Measurements from ENCODE around the gene MED16.

The MED16 gene

GRCh38 chr19:901216-902092 is 8.5 kb upstream of the MED16 start:
- H3K4me3 ChIP-seq: no peak overlapping the region
- H3K4me1 ChIP-seq: peaks cover 3 to 37% (median 27%) of the 10 kb centered on the region in 10 experiments
- 0 out of 22 replicates have a peak overlapping the region, but pooled peaks of 1 of the 11 experiments have one; percentile 3 for H3K27ac ChIP-seq
- H3K9ac ChIP-seq: no peak overlapping the region
- no peaks in the 10 kb centered on the region for H3K27me3 ChIP-seq
- peaks cover 23 to 75% (median 36%) of the 10 kb centered on the region in 11 experiments; a peak in 20 of 22 replicates for H3K36me3 ChIP-seq
- no peak for TF ChIP-seq Cebpa-rat (IDR thresholded peaks at IDR 0.05)
- no peak overlapping the region for H3K4me2 ChIP-seq
- peaks cover 45 to 95% (median 69%) of the 10 kb centered on the region in 11 experiments; a peak in 21 of 22 replicates for H4K20me1 ChIP-seq
- H3K9me3 ChIP-seq (replicated peaks in 1 of 11): no peaks in the 10 kb centered on the region

DNA sequence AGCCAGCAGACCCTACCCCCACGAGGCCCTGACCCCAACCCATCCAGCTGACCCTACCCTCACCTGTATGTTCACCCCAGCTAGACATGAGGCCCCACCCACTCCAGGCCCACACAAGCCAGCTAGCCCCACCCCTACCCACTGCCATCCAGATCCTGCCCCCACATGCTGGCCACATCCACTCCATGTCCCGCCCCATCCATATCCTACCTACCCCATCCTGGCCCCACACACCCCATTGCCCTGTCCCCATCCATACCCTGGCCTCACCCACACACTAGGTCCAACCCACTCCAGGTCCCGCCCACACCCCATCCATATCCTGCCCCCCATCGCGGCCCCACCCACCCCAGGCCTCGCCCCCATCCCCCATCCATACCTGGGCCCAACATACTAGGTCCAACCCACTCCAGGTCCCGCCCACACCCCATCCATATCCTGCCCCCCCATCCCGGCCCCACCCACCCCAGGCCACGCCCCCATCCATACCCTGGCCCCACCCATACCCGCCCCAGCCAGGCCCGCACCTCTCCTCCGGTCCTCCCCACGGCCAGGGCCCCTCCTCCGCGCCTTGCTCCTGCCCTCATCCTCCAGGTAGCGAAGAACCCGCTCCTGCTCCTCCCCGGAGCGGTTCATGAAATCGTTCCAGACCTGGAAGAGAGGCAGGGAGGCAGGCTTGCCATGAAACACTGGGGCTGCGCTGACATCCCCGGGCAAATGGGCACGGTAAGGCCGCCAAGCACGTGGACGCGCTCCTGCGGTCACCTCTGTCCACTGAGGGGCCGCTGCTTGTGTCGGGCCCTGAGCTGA is 7.5 kb upstream of the MED16 start:
- H3K4me3 ChIP-seq: no peak overlapping the region
- H3K9me3 ChIP-seq (replicated peaks in 1 of 11): no peaks in the 10 kb centered on the region
- no peak overlapping the region for H3K27ac ChIP-seq
- H3K9ac ChIP-seq: no peak overlapping the region
- H3K4me2 ChIP-seq: no peak overlapping the region
- no peak for TF ChIP-seq Cebpa-rat (IDR thresholded peaks at IDR 0.05)
- peaks cover 28 to 81% (median 40%) of the 10 kb centered on the region in 11 experiments; a peak in 20 of 22 replicates for H3K36me3 ChIP-seq
- H4K20me1 ChIP-seq: peaks cover 39 to 90% (median 59%) of the 10 kb centered on the region in 11 experiments; a peak in 21 of 22 replicates
- no peaks in the 10 kb centered on the region for H3K27me3 ChIP-seq
- H3K4me1 ChIP-seq: peaks cover 0 to 28% (median 18%) of the 10 kb centered on the region in 10 experiments; a peak in 16 of 20 replicates

- TF ChIP-seq Cebpa-rat (IDR thresholded peaks at IDR 0.05): no peak
- Histone ChIP-seq H3K4me2 (no peak overlapping the region), H3K4me3 (no peak overlapping the region), H3K9ac (no peak overlapping the region), H3K36me3 (peaks cover 28 to 78% (median 40%) of the 10 kb centered on the region in 11 experiments; a peak in 20 of 22 replicates), H4K20me1 (peaks cover 36 to 84% (median 58%) of the 10 kb centered on the region in 11 experiments; a peak in 21 of 22 replicates), H3K27me3 (no peaks in the 10 kb centered on the region), H3K27ac (no peak overlapping the region), H3K9me3 (replicated peaks in 1 of 11) (no peaks in the 10 kb centered on the region), H3K4me1 (peaks cover 0 to 28% (median 18%) of the 10 kb centered on the region in 10 experiments; a peak in 16 of 20 replicates)
Observed at GRCh38 chr19:900043-900301, 7.0 kb upstream of the MED16 start.

DNA sequence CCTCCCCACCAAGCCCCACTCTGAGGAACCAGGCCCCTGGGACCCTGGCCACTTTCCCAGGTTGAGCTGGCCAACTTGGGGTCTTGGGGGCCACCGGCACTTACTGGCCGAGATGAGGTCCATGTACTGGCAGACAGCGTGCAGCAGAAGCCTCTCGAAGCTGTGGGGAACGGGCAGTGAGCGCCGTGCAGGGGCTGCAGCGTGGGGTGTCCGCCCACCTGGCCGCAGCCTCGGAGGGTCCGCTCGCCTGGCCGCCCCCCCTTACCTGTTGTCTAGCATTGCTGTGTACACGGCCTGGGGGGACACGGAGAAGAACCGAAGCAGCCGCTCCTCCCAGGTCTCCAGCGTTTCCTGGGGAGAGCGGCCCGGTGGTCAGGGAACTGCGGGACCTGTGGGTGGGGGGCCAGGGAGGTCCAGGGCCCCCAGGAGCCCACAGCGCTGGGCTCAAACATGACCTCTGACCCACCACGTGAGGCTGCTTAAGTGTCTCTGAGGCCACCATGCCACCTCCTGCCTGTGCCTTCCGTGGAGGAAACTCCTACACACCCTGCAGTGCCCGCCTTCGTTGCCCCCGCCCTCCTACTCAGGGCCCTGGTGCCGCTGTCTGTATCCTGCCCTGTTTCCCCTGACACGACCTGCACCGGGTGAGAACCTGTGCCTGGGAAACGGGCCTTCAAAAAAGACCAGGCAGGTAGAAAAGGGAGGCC is 6.5 kb upstream of the MED16 start:
- Histone ChIP-seq H3K27me3 (no peaks in the 10 kb centered on the region), H3K9me3 (replicated peaks in 1 of 11) (no peaks in the 10 kb centered on the region), H3K36me3 (peaks cover 28 to 74% (median 36%) of the 10 kb centered on the region in 11 experiments; a peak in 20 of 22 replicates), H3K27ac (no peak overlapping the region), H3K9ac (no peak overlapping the region), H4K20me1 (peaks cover 31 to 79% (median 54%) of the 10 kb centered on the region in 11 experiments; a peak in 21 of 22 replicates), H3K4me3 (no peak overlapping the region), H3K4me1 (peaks cover 0 to 28% (median 18%) of the 10 kb centered on the region in 10 experiments; a peak in 17 of 20 replicates), H3K4me2 (no peak overlapping the region)
- TF ChIP-seq Cebpa-rat (IDR thresholded peaks at IDR 0.05): no peak

DNA sequence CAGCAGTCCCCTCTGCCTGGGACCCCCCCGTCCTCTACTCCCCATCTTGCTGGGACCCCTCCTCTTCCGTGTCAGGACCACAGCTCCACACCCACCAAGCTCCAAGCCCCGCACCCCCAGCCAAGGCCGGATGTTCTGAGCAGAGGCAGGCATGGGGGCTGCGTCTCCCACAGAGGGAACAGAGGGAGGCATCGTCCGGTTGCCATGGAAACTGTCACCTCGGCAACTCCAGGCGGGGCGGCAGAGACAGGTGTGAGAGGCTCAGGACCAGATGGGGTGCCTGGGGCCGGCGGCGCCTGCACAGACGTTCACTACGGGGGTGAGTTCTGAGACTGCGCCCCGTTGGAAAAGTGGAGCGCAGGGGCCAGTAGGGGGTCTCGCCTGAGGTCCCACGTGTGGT is 5.7 kb upstream of the MED16 start:
- H3K4me2 ChIP-seq: peak overlapping the region in 9 of 11 experiments; percentile 15 to 64 (median 51); a peak in 15 of 22 replicates
- H3K9ac ChIP-seq: peak overlapping the region in 6 of 11 experiments; percentile 1 to 54 (median 30); a peak in 5 of 22 replicates

GRCh38 chr19:897442-898039 is 4.6 kb upstream of the MED16 start:
- peak overlapping the region in 5 of 11 experiments; percentile 14 to 62 (median 29); a peak in 5 of 22 replicates for H3K4me2 ChIP-seq
- no peaks in the 10 kb centered on the region for H3K27me3 ChIP-seq
- H3K9ac ChIP-seq: peak overlapping the region in 2 of 11 experiments; percentile 10 to 41; a peak in 3 of 22 replicates
- H3K4me1 ChIP-seq: peaks cover 10 to 34% (median 23%) of the 10 kb centered on the region in 10 experiments
- H3K36me3 ChIP-seq: peaks cover 28 to 56% (median 36%) of the 10 kb centered on the region in 11 experiments; a peak in 20 of 22 replicates
- H3K9me3 ChIP-seq (replicated peaks in 1 of 11): no peaks in the 10 kb centered on the region
- no peak for TF ChIP-seq Cebpa-rat (IDR thresholded peaks at IDR 0.05)
- no peak overlapping the region for H3K4me3 ChIP-seq
- peaks cover 15 to 60% (median 35%) of the 10 kb centered on the region in 11 experiments; a peak in 20 of 22 replicates for H4K20me1 ChIP-seq
- 0 out of 22 replicates have a peak overlapping the region, but pooled peaks of 1 of the 11 experiments have one; percentile 23 for H3K27ac ChIP-seq

More for the DNA sequence above, 5.7 kb upstream of the MED16 start:
- H3K9me3 ChIP-seq (replicated peaks in 1 of 11): no peaks in the 10 kb centered on the region
- no peak for TF ChIP-seq Cebpa-rat (IDR thresholded peaks at IDR 0.05)
- H4K20me1 ChIP-seq: peaks cover 24 to 71% (median 45%) of the 10 kb centered on the region in 11 experiments; a peak in 20 of 22 replicates
- peaks cover 28 to 65% (median 36%) of the 10 kb centered on the region in 11 experiments; a peak in 20 of 22 replicates for H3K36me3 ChIP-seq
- no peak overlapping the region for H3K4me3 ChIP-seq
- peaks cover 6 to 30% (median 21%) of the 10 kb centered on the region in 10 experiments for H3K4me1 ChIP-seq
- H3K27me3 ChIP-seq: no peaks in the 10 kb centered on the region
- peak overlapping the region in 3 of 11 experiments; percentile 11 to 29 (median 25); a peak in 4 of 22 replicates for H3K27ac ChIP-seq

- Histone ChIP-seq H3K9me3 (replicated peaks in 1 of 11) (no peaks in the 10 kb centered on the region), H3K4me1 (peaks cover 10 to 37% (median 25%) of the 10 kb centered on the region in 10 experiments), H4K20me1 (peaks cover 11 to 57% (median 30%) of the 10 kb centered on the region in 11 experiments; a peak in 19 of 22 replicates), H3K27me3 (no peaks in the 10 kb centered on the region), H3K9ac (0 out of 22 replicates have a peak overlapping the region, but pooled peaks of 1 of the 11 experiments have one; percentile 10), H3K27ac (no peak overlapping the region), H3K4me2 (no peak overlapping the region), H3K36me3 (peaks cover 28 to 51% (median 36%) of the 10 kb centered on the region in 11 experiments; a peak in 20 of 22 replicates), H3K4me3 (no peak overlapping the region)
- TF ChIP-seq Cebpa-rat (IDR thresholded peaks at IDR 0.05): no peak
Observed at GRCh38 chr19:896999-897398, 4.0 kb upstream of the MED16 start.
